CD4-positive, alpha-beta T cell treated with Interleukin-15 for 4 hours (primary cell): ENCODE results near the gene KRT8.
A peak's percentile ranks its signal among the peaks of the same experiment; 100 is the strongest.
"Not testable (repeated sequence)": the region's sequence is repeated elsewhere in the genome, so short reads cannot be mapped to it uniquely, and the experiment has no call there.

Experiments used
- DNase-seq: peaks from one replicate; pipeline ENCODE4 v3.0.0-alpha.2; 2020; ENCODE audit warnings: low spot score

Gene KRT8

DNA sequence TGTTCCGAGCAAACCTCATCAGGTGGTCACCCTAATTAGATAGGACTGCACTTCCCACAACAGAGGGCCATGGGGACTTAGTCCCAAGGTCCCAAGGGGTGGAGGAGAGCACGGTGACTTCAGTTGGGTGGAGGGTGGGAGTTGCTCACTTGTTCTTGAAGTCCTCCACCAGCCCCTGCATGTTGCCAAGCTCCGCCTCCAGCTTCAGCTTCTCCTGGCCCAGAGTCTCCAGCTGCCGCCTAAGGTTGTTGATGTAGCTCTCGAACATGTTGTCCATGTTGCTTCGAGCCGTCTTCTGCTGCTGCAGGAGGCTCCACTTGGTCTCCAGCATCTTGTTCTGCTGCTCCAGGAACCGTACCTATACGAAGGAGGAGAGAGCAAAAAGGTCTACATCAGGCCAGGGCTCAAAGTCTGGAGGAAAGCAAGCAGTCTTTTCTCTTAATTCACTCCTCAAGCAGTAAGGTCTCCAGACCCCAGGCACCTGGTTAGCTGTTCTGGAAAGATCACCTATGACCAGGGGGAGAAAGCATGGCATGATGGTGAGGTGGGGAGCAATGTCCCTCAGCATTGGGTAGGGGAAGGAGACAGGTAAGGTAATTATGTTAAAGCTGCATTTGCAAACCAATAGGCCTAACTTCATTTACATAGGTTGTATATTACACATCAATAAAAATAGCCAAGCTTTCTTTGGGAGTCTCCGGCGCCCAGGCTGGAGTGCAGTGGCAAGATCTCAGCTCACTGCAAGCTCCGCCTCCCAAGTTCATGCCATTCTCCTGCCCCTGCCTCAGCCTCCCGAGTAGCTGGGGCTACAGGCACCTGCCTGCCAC is 2.9 kb downstream of the KRT8 start:
- DNase-seq: no peak

DNA sequence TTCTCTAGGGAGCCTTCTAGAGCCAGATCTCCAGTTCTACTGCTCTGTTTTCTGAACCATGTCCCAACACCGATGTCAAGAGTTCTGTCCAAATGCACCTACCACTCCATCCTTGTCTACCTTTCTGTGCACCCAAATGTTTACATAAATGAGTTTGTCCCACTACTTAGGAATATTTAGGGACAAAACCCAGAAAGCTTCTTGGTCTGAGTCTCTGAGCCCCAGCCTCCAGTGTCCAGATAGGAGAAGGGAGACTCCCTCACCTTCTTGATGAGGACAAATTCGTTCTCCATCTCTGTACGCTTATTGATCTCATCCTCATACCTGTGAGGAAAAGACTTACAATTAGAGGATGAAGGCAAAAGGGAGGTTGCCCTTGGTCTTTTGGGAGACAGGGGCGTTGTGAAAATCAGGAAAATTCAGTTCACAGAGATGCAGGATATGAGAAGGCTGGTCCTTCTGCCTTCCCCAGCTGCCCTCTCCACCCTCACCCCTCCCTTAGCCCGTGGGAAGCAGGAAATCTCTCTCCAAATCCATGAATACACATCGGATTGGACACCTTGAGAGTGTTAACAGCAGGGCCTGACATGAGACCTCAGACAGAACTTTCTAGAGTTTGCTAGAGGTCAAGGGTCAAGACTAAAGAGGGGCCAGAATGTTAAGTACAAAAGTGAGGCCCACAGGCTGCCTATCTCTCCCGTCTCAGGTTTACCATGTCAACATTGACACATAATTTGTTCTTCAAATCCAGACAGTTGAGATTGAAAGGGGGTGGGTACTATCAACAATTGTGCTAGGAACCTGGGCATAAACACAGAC is 3.8 kb downstream of the KRT8 start:
- DNase-seq: no peak

DNA sequence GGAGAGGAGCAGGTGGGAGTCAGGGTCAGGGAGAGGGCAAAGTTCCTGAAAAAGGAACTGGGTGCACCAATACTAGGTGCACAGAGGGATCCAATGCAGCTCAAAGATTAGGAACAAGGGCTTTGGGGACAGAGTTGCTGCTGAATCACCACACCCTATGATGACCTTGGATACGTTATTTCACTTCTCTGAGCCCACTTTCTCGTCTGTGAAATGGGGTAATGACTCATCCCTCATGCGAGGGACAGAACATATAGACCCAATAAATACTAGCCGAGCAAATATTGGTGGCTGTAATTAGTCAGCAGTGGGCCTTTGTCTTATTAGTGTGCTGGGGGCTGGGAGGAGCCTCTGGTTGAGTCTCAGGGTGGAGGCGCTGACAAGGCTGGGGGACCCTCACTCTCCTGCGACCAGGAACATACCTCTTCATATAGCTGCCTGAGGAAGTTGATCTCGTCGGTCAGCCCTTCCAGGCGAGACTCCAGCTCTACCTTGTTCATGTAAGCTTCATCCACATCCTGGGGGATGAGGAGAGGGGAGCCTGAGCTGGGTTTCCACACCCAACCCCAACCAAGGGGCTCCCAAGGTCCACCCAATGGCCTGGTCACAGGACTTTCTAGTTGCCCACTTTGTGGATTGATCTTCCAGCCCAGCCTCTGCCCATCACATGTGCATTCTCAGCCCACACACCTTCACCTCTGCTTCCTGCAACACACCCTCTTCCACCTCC is 4.5 kb downstream of the KRT8 start:
- DNase-seq: no peak

DNA sequence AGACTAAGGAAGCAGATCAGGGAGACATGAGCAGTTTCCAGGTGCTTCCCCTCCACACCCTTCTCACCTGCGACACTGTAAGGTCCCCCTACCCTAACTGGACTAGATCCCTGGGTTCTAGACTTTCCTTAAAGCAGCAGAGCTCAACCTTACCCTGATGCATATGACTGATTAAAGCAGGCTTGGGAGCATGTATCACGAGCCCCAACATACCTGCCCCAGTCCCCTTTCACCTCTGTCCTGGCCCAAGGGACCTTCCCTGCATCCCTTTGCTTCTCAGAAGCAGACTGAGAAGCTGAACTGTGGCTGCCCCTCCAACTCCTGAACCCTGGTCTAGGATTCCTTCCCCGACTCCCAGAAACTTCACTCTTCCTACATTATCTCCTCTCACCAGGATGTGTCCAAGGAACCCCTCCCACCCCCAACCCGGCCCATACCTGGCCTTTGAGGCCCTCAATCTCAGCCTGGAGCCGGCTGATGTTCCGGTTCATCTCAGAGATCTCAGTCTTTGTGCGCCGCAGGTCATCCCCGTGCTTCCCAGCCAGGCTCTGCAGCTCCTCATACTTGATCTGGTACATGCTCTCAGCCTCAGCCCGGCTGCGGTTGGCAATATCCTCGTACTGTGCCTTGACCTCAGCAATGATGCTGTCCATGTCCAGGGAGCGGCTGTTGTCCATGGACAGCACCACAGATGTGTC is 5.4 kb downstream of the KRT8 start:
- no peak for DNase-seq

DNA sequence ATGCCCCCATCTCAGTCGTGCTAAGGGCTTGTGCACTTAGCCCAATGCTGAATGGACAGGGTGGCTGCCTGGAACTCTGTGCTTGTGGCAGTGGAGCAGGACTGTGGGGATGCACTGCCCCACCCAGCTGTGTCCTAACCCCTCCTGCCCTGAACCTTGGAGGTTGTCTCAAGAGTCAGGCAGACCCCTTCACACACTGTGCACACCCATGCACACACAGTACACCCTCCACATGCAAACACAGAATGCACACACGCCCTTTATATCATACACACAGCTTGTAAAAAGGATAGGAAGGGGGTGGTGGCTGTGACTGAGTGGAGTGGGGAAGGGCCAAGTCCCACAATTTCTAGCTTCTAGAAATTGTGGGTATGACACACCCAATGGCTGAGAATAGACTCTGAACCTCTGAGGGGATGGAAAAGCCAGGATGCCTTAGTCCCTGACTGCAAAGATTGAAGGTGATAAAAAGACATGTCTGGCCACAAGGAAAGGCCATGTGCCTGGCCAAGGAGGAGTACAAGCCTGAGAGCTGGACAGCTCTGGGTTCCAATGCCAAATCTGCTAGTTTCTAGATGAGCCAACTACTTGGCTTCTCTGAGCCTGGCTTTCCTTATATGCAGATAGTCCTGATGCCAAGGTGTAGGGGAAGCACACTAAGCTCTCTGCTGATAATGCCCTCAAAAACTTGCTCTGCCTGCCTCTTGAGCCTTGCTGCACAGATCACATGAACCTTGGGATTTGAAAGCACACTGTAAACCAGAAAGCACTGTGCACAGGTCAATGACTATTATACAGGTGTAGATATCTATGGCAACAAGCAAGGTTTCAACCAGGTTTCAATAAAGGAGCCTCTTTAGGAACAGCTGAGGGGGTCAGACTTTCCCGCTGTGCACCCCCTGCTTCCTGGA is 8.4 kb downstream of the KRT8 start:
- no peak for DNase-seq

DNA sequence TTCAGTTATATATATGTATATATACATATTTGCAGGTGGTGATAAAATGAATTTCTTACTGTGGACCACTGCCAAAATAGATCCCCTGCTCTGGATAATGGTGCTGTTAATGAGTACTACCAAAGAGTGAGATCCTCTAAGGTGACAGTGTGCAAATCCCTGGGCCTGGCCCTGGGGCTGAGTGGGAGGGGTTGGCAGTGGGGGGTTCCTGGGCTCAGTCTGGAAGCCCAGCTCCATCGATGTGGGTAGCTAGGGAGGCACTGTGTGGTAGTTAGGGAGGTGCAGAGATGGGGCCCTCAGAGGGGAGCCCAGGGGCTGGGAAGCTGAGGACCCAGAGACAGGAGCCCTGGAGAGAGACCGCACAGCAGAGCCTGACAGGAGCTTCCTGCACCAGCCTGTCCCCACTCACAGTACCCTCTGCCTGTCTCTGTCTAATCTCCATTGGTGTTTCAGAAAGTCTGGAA is 9.1 kb downstream of the KRT8 start:
- DNase-seq: no peak

DNA sequence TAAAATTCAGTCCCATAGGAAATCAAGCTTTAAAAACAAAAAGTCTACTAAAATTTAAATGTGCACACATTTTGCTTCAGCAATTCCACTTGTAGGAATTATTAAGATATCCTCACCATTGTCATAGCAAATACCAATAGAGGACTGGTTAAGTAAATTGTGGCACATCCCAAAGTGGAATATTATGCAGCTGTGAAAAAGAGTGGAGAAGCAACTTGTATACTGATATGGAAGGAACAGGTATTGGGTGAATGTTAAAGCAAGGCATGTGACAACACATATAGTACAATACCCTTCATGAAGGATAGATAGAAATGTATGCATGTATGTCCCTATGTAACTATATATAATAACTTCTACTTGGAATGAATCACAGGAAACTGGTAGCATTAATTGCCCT is 11.9 kb downstream of the KRT8 start:
- no peak for DNase-seq

DNA sequence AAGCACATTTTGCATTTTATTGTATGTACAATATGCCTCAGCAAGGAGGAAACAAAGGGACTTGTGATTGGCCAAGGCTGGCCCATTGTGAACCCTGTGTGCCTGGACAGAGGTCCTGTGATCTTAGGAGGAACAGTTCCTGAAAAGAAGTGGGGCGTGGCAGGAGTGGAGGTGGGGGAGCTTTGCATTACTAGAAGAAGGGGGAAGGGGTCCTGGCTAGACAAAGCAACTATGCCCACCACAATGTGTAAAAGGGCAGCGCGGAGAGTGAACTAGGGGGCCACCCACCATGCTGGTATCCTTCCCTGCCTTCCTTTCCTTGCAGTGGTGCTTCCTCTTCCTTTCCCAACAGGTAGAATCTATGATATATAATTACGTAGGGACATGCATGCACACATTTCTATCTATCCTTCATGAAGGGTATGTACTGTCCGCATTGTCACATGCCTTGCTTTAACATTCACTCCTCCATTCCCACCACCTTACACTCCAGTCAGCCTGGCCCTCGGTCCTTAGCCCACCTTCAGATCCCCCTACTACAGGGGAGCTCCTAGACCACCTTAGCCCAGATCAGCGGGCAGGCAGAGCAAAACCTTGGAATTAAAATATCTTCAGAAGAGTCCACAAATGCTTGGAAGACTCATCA is 12.5 kb downstream of the KRT8 start:
- no peak for DNase-seq

DNA sequence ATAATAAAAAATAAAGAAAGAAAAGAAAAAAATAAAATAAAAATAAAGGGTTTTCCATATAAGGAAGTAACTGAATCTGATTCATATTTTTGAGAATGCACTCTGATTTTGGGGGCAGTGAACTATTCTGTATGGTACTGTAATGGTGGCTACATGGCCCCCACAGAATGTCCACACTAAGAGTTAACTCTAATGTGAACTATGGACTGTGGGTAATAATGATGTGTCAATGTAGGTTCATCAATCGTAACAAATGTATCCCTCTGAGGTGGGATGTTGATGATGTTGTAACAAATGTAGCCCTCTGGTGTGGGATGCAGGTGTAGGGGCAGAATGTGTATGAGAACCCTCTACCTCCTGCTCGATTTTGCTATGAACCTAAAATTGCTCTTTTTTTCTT is 13.8 kb downstream of the KRT8 start:
- DNase-seq: no peak

DNA sequence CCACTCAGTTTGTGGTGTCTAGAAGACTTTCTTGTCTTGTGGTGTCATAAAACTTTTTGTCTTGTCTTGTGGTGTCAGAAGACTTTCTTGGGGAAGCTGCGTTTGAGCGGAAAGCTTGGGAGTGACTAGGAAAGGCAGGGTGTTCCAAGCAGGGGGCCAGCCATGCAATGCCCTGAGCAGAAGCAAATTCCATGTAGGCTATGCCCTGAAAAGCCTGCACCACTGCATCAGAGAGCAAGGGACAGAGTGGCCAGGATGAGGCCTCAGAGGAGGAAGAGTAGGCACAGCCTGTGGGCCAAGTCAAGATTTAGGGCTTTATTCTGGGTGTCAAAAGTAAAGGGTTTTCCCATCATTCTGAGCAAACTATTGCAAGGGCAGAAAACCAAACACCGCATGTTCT is 14.5 kb downstream of the KRT8 start:
- no peak for DNase-seq

DNA sequence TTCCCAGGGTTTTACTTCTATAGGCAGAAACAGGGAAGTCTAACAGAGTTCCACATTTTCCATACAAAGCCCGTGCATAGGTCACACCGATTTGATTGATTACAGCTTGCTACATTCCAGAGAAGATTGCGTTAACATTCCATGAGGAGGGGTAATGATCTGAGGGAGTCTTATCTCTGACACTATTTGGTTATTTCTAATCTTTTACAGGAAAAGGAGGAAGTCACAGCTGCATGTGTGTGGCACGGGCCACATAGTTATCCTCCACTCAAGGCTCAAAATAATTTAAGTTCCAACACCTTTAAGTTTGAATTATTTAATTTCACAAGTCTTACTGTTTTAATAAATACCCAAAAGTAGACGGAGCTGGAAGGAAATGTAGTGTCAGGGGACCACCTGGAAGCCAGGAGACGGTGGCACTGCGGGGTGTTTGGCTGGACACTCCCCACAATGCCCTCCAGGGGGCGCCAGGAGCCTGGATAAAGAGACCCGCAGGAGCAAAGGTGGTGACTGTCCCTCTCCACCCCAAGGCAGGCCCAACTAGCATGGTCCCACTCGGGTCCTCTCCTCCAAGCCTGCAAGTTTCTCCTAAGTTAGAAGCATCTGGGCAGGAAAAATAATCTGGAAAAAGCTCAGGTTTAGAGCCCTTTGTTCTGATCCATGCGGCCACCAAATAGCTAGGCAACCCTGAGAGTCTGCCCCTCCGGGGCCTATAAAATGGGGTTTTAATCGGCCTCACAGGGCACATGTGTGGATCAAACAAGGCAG is 20.2 kb downstream of the KRT8 start:
- peak; percentile 72 for DNase-seq

DNA sequence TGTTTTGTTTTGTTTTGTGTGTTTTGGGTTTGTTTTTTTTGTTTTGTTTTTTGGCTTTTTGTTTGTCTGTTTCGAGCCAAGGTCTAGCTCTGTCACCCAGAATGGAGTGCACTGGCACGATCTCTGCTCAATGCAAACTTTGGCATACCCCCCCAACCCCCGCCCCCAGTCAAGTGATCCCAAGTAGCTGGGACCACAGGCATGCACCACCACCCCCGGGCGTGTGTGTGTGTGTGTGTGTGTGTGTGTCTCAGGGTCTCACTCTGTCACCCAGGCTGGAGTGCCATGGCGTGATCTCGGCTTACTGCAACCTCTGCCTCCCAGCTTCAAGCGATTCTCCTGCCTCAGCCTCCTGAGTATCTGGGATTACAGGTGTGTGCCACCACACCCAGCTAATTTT is 24.4 kb downstream of the KRT8 start:
- DNase-seq: not testable (repeated sequence)

DNA sequence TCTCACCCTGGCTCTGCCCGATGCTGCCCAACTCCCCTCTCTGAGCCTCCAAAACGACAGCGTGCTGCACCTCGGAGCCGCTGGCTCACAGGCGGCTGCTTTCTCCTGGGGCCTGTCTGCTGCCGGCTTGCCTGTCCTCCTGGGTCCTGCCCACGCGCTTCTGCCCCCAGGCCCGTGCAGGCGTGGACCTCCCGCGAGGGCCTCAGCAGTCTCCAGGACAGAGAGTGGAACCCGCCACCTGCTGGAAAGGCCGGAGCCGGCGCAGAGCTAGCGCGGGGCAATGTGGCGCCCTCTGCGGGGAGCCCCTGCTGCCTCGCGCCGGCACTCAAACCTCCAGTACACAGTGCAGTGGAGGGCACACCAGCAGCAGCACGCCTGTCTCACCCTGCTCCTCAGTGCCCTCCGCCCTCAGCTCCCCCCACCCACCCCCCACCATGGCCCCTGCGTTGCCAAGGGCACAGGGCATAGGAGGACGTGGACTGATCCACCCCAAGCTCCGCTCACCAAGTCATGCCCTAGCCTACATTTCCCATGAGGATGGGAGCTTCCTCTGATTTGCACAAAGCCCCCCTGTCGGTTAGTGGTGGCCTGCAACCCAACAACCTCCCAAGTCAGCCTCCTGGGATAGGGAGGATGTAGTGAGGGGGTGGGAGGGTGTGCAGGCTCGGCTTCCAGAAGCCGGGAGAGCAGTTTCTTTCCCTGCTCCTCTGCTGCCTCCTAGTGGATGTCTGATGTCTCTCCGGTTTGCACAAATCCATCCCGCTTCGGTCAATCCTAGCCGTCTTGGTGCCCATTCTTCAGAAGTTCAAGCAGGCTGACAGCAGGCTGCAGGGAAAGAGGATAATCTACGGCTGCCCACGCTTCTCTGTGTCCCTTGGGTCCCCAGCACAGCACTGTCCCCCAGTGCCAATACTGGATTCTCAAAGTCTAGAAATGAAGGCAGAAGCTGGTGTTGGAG is 25.2 kb downstream of the KRT8 start:
- peak; percentile 60 for DNase-seq

DNA sequence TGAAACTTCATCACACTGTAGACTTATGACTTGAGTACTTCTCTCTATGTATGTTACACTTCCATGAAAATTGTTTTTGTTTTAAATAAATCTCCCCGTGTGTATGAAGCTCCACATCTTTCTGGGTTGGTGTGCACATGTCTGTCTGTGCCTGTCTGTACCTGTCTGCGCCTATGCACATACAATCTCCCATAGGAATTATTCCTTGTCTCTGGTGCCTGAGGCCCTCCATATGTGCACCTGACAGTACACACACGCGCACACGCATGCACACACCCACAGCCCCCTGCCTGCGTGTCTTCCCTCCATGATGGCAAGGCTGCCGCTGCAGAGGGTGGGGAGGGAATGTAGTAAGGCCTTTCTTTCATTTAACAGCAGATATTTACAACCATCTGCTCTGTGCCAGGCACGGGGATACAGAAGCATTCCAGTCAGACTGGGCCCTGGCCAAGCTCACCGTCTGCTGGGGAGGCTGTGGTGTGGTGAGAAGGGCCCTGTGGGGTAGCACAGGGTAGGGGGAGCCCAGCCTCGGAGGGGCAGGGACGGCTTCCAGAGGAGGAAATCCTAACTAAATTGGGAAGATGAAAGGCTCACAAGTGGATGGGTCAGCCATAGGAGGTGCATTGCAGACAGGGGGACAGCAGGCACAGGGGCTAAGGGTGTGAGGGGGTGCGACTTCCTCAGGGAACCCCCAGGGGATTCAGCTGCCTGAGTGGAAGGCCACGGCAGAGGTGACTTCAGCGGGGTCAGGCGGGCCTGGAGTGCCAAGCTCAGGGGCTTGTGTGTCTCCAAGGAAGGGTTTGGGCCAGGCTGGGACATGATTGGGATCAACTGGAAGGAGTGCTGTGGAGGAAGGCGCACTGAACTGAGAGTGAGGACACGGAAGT is 26.1 kb downstream of the KRT8 start:
- DNase-seq: no peak

DNA sequence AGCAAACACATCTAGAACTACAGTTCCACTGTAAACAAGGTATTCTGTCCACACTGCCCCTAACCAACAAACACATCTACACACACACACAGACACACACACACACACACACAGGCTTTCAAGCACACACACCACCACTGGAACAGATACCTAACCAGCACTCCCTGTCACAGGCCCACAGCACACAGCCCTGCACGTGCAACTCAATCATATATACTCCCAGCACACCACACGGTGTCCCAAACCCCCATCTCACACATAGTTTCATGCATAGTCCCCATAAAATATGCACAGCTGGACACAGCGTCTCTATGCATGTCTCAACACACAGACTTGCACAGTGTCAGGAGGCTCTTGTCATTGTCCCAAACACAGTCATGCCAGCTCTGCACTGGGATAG is 27.6 kb downstream of the KRT8 start:
- no peak for DNase-seq

DNA sequence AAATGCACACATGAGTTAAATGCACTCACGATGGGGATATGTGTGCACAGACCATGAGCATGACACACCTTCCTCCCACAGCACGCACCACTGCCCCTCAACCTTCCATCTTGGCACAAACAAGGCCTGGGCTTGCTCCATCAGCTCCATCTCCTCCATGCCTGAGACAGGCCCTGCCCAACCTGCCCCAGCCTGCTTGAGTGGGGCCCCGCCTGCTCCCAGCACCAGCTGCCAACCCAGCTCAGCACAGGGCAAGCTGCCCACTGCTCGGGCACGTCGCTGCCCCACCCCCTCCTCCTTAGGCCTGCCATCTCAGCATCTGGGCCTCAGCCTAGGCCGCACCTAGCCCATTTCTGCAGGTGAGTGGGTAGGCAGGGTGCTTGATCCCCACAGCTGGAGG is 28.5 kb downstream of the KRT8 start:
- no peak for DNase-seq
